ENCODE results near the gene PATE1. TPM values are rescaled to one million over a fixed set of nuclear protein-coding genes. Genes with fewer than 3 reads are reported as not detected.

PATE1 gene
- total and polyA plus RNA-seq, 2 donors (not counting 3 experiments of a cell fraction or from before 2014, with no cell fraction given): not detected

GRCh38 chr11:125787827-125788226, 41.7 kb downstream of the PATE1 start, which contains the start of gene PATE3:
TSS of gene PATE3 (plus strand) at chr11:125788127. CDS start at chr11:125788152, 25 bp downstream.
- H3K79me2 ChIP-seq (ENCODE audit: control insufficient read depth, insufficient read depth, low read length): no peaks in the 10 kb centered on the region
- CTCF ChIA-PET: interaction anchor here (1.0 kb wide), 1 partner anchor 14 kb away, joined by 3 read pairs; no protein-coding TSS in a partner anchor
- FAIRE-seq: no peak
- no peak for DNase-seq (ENCODE audit: low read depth, low spot score)
- no peaks in the 10 kb centered on the region for H3K9me1 ChIP-seq (replicated peaks; ENCODE audit: control insufficient read depth, extremely low read depth, insufficient read depth, low read length)
- intact Hi-C loops (cut with micrococcal nuclease) (no loop called here), dilution Hi-C loops (cut with MboI; ENCODE audit: extremely low pct_ligation_motif_present, low sequenced_read_pairs) (no loop called here)
- BruUV-seq (replicated peaks): no TSS peak
- H3K27ac ChIP-seq (ENCODE audit: insufficient read depth, low read depth, low read length): no peak within 1 kb of the TSS
- H3K9me3 ChIP-seq (replicated peaks; ENCODE audit: control insufficient read depth, insufficient read depth, low read length): no peaks in the 10 kb centered on the region
- TF ChIP-seq, protein P1, sequence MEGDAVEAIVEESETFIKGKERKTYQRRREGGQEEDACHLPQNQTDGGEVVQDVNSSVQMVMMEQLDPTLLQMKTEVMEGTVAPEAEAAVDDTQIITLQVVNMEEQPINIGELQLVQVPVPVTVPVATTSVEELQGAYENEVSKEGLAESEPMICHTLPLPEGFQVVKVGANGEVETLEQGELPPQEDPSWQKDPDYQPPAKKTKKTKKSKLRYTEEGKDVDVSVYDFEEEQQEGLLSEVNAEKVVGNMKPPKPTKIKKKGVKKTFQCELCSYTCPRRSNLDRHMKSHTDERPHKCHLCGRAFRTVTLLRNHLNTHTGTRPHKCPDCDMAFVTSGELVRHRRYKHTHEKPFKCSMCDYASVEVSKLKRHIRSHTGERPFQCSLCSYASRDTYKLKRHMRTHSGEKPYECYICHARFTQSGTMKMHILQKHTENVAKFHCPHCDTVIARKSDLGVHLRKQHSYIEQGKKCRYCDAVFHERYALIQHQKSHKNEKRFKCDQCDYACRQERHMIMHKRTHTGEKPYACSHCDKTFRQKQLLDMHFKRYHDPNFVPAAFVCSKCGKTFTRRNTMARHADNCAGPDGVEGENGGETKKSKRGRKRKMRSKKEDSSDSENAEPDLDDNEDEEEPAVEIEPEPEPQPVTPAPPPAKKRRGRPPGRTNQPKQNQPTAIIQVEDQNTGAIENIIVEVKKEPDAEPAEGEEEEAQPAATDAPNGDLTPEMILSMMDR (IDR thresholded peaks at IDR 0.05; ENCODE audit: extremely low read depth in 1 of 2, insufficient read depth in 1 of 2, low read depth in 1 of 2, low read length in 2 of 2): no peak
- TF ChIP-seq EZH2 (IDR thresholded peaks at IDR 0.05; ENCODE audit: borderline replicate concordance, low read depth, low read length, severe bottlenecking) (no peak), POLR2AphosphoS5 (IDR thresholded peaks at IDR 0.05; ENCODE audit: insufficient read depth, low read depth, low read length) (no peak), MYC (IDR thresholded peaks at IDR 0.05; ENCODE audit: low read depth, low read length) (no peak), FOS (IDR thresholded peaks at IDR 0.05; ENCODE audit: borderline replicate concordance, insufficient read depth, low read length) (no peak), MAX (IDR thresholded peaks at IDR 0.05; ENCODE audit: insufficient read depth, insufficient read length) (no peak), GATA2 (IDR thresholded peaks at IDR 0.05; ENCODE audit: insufficient read depth, insufficient read length, low read depth, low read length) (no peak), JUN (IDR thresholded peaks at IDR 0.05; ENCODE audit: borderline replicate concordance, insufficient read depth, insufficient read length, low read depth) (no peak), POLR2A (IDR thresholded peaks at IDR 0.05; ENCODE audit: low read depth, low read length) (no peak)
- H3K4me1 ChIP-seq (ENCODE audit: control insufficient read depth, extremely low read depth, insufficient read depth, low read length): no peaks in the 10 kb centered on the region
- POLR2A ChIA-PET: no interaction called here
- H4K20me1 ChIP-seq (replicated peaks; ENCODE audit: control insufficient read depth, extremely low read depth, insufficient read depth, low read length): no peaks in the 10 kb centered on the region
- no peak within 1 kb of the TSS for H3K4me2 ChIP-seq (ENCODE audit: insufficient read depth, low read length)
- H3K27me3 ChIP-seq (ENCODE audit: control insufficient read depth in 2 of 2, insufficient read depth in 2 of 2, low read length in 2 of 2): no peaks in the 10 kb centered on the region
- H2AFZ ChIP-seq (ENCODE audit: low read depth, low read length): no peak within 1 kb of the TSS
- no peaks in the 10 kb centered on the region for H3K36me3 ChIP-seq (ENCODE audit: control insufficient read depth in 2 of 2, extremely low read depth in 1 of 2, insufficient read depth in 2 of 2, low read length in 2 of 2)
- no peak within 1 kb of the TSS for H3K9ac ChIP-seq (replicated peaks; ENCODE audit: extremely low read depth, insufficient read depth, low read length)
- H3K4me3 ChIP-seq (replicated peaks in 1 of 3; ENCODE audit: insufficient read depth in 1 of 3, low read depth in 1 of 3, low read length in 3 of 3): no peak within 1 kb of the TSS
